ENCODE results near the gene LYPD6B.

DNA sequence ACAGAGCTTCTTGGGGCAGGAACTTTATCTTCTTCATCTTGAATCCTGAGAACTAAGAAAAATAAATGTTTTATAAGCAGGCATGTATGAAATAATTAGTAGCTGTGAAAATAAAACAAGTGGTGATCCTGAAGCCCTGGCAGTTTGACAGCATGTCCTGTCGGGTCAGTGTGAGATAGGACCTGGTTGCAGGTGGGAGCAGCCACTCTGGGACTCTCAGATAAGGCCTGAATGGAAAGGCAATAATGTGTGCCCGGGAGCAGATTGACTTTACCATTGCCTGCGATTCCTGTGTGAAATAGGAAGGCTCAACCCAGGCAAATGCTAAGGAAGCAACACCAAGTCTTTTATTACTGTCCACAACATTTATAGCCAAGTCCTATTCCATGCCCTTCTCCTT is 132.4 kb downstream of the LYPD6B start:
- TF ChIP-seq, protein P1, sequence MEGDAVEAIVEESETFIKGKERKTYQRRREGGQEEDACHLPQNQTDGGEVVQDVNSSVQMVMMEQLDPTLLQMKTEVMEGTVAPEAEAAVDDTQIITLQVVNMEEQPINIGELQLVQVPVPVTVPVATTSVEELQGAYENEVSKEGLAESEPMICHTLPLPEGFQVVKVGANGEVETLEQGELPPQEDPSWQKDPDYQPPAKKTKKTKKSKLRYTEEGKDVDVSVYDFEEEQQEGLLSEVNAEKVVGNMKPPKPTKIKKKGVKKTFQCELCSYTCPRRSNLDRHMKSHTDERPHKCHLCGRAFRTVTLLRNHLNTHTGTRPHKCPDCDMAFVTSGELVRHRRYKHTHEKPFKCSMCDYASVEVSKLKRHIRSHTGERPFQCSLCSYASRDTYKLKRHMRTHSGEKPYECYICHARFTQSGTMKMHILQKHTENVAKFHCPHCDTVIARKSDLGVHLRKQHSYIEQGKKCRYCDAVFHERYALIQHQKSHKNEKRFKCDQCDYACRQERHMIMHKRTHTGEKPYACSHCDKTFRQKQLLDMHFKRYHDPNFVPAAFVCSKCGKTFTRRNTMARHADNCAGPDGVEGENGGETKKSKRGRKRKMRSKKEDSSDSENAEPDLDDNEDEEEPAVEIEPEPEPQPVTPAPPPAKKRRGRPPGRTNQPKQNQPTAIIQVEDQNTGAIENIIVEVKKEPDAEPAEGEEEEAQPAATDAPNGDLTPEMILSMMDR (conservative IDR thresholded peaks at IDR 0.05; ENCODE audit: low read length) = no peak
- TF ChIP-seq EZH2phosphoT487 (IDR thresholded peaks at IDR 0.05; ENCODE audit: borderline replicate concordance) = no peak

Data from Loucy (cell line).